Measurements from ENCODE around the gene FZR1.

The FZR1 gene

DNA sequence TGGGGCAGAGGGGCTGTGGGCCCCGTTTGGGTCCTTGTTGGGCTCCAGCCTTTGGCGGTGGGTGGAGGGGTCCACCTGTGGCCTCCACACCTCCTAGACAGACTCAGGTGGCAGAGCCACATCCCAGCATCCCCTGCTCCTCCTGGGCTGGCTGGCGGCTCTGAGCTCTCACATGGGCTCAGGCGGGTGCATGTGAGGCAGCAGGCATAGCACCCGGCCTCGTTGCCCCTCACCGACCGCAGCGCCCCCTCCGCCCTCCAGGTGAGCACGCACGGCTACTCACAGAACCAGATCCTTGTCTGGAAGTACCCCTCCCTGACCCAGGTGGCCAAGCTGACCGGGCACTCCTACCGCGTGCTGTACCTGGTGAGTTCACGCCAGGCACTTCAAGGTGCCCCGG, 26.9 kb downstream of the FZR1 start:
- DNase-seq (ENCODE audit: low read depth), result no peak
- TF ChIP-seq, protein P1, sequence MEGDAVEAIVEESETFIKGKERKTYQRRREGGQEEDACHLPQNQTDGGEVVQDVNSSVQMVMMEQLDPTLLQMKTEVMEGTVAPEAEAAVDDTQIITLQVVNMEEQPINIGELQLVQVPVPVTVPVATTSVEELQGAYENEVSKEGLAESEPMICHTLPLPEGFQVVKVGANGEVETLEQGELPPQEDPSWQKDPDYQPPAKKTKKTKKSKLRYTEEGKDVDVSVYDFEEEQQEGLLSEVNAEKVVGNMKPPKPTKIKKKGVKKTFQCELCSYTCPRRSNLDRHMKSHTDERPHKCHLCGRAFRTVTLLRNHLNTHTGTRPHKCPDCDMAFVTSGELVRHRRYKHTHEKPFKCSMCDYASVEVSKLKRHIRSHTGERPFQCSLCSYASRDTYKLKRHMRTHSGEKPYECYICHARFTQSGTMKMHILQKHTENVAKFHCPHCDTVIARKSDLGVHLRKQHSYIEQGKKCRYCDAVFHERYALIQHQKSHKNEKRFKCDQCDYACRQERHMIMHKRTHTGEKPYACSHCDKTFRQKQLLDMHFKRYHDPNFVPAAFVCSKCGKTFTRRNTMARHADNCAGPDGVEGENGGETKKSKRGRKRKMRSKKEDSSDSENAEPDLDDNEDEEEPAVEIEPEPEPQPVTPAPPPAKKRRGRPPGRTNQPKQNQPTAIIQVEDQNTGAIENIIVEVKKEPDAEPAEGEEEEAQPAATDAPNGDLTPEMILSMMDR (IDR thresholded peaks at IDR 0.05; ENCODE audit: low read length, missing control alignments), result no peak
- no peak overlapping the region for H3K4me3 ChIP-seq (replicated peaks; ENCODE audit: low read depth, low read length)

DNA sequence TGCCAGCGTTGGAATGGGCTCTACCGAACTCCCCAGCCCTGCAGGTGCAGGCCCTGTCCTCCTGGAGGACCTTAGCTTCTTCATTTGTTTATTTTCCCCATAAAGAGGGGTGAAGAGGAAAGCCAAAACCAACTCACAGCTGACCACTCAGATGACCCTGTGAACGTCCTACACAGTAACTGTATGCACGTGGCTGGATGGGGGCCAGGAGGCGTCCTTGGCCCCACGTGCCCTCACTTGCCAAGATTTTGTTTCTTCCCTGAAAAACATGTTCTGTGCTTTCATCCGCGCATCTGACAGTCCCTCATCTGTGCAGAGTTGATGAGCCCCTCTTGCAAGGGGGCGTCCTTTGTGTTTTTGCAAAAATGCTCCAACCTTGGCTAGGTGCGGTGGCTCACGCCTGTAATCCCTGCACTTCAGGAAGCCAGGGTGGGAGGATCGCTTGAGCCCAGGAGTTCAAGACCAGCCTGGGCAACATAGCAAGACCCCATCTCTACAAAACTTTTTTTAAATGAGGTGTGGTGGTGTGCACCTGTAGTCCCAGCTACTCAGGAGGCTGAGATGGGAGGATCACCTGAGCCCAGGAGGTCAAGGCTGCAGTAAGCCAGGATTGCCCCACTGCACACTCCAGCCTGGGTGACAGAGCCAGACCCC, 27.6 kb downstream of the FZR1 start:
- DNase-seq (ENCODE audit: low read depth), result no peak
- no peak overlapping the region for H3K4me3 ChIP-seq (replicated peaks; ENCODE audit: low read depth, low read length)
- TF ChIP-seq, protein P1 (IDR thresholded peaks at IDR 0.05; ENCODE audit: low read length, missing control alignments), result no peak

DNA sequence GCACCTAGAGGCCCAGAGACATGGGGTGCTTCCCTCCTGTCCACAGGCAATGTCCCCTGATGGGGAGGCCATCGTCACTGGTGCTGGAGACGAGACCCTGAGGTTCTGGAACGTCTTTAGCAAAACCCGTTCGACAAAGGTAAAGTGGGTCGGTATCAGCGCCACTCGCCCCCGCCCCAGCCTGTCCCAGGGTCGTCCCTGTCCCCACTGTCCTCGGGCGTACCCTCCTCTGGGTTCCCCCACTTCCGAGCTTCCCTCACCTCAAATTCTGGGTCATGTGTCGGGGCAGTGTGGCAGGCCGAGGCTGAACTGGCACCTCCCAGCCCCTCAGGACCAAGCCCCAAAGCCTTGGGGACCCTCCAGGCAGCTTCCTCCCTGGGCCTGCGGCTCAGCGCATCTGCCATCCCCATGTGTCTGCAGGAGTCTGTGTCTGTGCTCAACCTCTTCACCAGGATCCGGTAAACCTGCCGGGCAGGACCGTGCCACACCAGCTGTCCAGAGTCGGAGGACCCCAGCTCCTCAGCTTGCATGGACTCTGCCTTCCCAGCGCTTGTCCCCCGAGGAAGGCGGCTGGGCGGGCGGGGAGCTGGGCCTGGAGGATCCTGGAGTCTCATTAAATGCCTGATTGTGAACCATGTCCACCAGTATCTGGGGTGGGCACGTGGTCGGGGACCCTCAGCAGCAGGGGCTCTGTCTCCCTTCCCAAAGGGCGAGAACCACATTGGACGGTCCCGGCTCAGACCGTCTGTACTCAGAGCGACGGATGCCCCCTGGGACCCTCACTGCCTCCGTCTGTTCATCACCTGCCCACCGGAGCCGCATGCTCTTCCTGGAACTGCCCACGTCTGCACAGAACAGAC, 28.5 kb downstream of the FZR1 start:
- H3K4me3 ChIP-seq (replicated peaks; ENCODE audit: low read depth, low read length), result no peak overlapping the region
- DNase-seq (ENCODE audit: low read depth), result no peak
- TF ChIP-seq, protein P1 (IDR thresholded peaks at IDR 0.05; ENCODE audit: low read length, missing control alignments), result no peak

DNA sequence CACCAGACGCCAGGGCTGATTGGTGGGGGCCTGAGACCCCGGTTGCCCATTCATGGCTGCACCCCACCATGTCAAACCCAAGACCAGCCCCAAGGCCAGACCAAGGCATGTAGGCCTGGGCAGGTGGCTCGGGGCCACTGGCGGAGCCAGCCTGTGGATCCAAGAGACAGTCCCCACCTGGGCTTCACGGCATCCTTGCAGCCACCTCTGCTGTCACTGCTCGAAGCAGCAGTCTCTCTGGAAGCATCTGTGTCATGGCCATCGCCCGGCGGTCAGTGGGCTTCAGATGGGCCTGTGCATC, 29.1 kb downstream of the FZR1 start:
- DNase-seq (ENCODE audit: low read depth), result no peak
- TF ChIP-seq, protein P1 (IDR thresholded peaks at IDR 0.05; ENCODE audit: low read length, missing control alignments), result no peak
- H3K4me3 ChIP-seq (replicated peaks; ENCODE audit: low read depth, low read length), result no peak overlapping the region

DNA sequence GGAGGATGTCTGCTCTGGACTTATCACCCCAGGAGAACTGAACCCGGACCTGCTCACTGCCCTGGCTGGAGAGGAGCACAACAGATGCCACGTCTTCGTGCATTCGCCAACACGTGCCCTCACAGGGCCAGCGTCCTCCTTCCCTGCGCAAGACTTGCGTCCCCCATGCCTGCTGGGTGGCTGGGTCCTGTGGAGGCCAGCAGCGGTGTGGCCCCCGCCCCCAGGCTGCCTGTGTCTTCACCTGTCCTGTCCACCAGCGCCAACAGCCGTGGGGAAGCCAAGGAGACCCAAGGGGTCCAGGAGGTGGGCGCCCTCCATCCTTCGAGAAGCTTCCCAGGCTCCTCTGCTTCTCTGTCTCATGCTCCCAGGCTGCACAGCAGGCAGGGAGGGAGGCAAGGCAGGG, 29.5 kb downstream of the FZR1 start:
- H3K4me3 ChIP-seq (replicated peaks; ENCODE audit: low read depth, low read length), result no peak overlapping the region

DNA sequence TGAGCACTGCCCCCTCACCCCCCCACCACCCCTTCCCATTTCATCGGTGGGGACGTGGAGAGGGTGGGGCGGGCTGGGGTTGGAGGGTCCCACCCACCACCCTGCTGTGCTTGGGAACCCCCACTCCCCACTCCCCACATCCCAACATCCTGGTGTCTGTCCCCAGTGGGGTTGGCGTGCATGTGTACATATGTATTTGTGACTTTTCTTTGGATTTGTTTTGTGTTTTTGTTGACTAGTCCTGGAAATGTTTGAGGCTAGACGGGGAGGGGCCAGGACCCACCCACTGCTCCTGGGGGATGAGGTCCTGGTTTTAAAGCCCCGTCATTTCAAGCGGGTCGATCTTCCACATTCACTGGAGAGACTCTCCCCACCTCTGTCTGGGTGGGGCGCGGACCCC, 29.9 kb downstream of the FZR1 start:
- H3K4me3 ChIP-seq (replicated peaks; ENCODE audit: low read depth, low read length), result no peak overlapping the region
- DNase-seq (ENCODE audit: low read depth), result no peak
- TF ChIP-seq, protein P1 (IDR thresholded peaks at IDR 0.05; ENCODE audit: low read length, missing control alignments), result no peak

More for the DNA sequence above, 29.5 kb downstream of the FZR1 start:
- TF ChIP-seq, protein P1 (IDR thresholded peaks at IDR 0.05; ENCODE audit: low read length, missing control alignments), result no peak
- DNase-seq (ENCODE audit: low read depth), result no peak
